Body of pancreas (tissue), 4 donors: ENCODE measurements around the gene MAZ. TPM values are rescaled to one million over a fixed set of nuclear protein-coding genes. Genes with fewer than 3 reads are reported as not detected.
A peak's percentile ranks its signal among the peaks of the same experiment; 100 is the strongest.

Source experiments
- ATAC-seq: fragments of 150-250 bp; one replicate; pipeline ENCODE4 v1.9.1; 2016
- DNase-seq, 4 donors: peaks; one replicate each; pipeline ENCODE4 v3.0.0-alpha.2; 2019
- H3K27ac ChIP-seq, 4 donors: fragments of 200-600 bp; sonication (generic); 1 replicate in 3 of 4; 2 replicates in 1 of 4; pipeline versions ENCODE4 v1.5.1 to v1.6.1; 2016 to 2019; ENCODE audit warnings: mild to moderate bottlenecking in 1 of 4, mixed read lengths in 1 of 4, moderate library complexity in 1 of 4
- H3K27me3 ChIP-seq, 2 donors: fragments of 200-600 bp; sonication (generic); one replicate each; pipeline ENCODE4 v1.6.0; 2016; ENCODE audit warnings: mild to moderate bottlenecking in 1 of 2
- H3K36me3 ChIP-seq, 2 donors: fragments of 200-600 bp; sonication (generic); replicated peaks in 1 of 2; 2 replicates each; pipeline ENCODE4 v1.5.1; 2016; ENCODE audit warnings: low read depth in 2 of 2; ENCODE audit not compliant: insufficient read depth in 1 of 2
- H3K4me1 ChIP-seq: fragments of 200-600 bp; sonication (generic); one replicate; pipeline ENCODE4 v1.6.0; 2016
- H3K4me3 ChIP-seq, 2 donors: fragments of 200-600 bp; sonication (generic); 1 replicate in 1 of 2; 2 replicates in 1 of 2; pipeline ENCODE4 v1.5.1; 2016 to 2019
- H3K9me3 ChIP-seq, 3 donors: fragments of 200-600 bp; sonication (generic); 1 replicate in 2 of 3; 2 replicates in 1 of 3; pipeline ENCODE4 v1.5.1; 2016
- POLR2A ChIP-seq, 3 donors: fragments of 450-650 bp; IDR thresholded peaks; one replicate each; pipeline ENCODE4 v1.6.1; 2016; ENCODE audit warnings: antibody characterized with exemption in 3 of 3, mild to moderate bottlenecking in 2 of 3
- WGBS, 2 donors: methylation state at CpG; one replicate each; pipeline ENCODE4 v1.1.5; 2017; 5-methylcytosine and 5-hydroxymethylcytosine counted together
- intact Hi-C: fragments of 100-400 bp; cut with DNase I; formaldehyde crosslinking; loops from one replicate; pipeline ENCODE4 v1.15.1; 2023
- total RNA-seq, 2 donors: library from RNA; depleted of rRNA; stranded (reverse); fragments of >200 nt; gene quantifications; one replicate each; pipeline ENCODE4 v1.1.0, GENCODE V29; 2016
- TF ChIP-seq, protein P1 (sequence below), 7 experiments: fragments of 450-650 bp in 4 of 7; fragments of 200-600 bp in 3 of 7; sonication (generic) in 3 of 7; IDR thresholded peaks; one replicate each; pipeline ENCODE4 v1.5.1; 2016 to 2019; ENCODE audit warnings: antibody characterized with exemption in 7 of 7

The MAZ gene
- total RNA-seq, 2 donors from 2014 or later: 57.9 to 125 TPM

DNA sequence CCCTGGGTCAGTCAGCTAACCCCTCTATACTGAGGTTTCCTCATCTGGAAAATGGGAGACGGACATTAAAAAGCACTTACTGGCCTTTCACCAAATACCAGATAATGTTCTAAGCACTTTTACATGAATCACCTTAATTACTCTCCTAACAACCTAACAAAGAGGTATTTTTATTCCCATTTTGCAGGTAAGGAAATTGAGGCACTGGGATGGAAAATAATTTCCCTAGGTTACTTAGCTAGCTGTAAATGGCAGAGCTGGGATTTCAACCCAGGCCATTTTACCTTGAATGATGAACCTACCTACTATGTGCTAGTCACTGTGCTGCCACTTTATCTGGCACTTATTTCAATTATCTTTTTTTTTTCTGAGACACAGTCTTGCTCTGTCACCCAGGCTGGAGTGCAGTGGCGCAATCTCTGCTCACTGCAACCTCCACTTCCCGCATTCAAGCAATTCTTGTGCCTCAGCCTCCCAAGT, 12.1 kb upstream of the MAZ start:
- 95 to 100% methylated on average over 3 of the region's 3 CpGs for WGBS, 2 donors
- H3K4me3 ChIP-seq: no peak overlapping the region
- DNase-seq (no peak), ATAC-seq (no peak)
- H3K4me1 ChIP-seq: peaks cover 30% of the 10 kb centered on the region
- H3K9me3 ChIP-seq: no peaks in the 10 kb centered on the region
- TF ChIP-seq POLR2A (IDR thresholded peaks at IDR 0.05): no peak
- TF ChIP-seq, protein P1, sequence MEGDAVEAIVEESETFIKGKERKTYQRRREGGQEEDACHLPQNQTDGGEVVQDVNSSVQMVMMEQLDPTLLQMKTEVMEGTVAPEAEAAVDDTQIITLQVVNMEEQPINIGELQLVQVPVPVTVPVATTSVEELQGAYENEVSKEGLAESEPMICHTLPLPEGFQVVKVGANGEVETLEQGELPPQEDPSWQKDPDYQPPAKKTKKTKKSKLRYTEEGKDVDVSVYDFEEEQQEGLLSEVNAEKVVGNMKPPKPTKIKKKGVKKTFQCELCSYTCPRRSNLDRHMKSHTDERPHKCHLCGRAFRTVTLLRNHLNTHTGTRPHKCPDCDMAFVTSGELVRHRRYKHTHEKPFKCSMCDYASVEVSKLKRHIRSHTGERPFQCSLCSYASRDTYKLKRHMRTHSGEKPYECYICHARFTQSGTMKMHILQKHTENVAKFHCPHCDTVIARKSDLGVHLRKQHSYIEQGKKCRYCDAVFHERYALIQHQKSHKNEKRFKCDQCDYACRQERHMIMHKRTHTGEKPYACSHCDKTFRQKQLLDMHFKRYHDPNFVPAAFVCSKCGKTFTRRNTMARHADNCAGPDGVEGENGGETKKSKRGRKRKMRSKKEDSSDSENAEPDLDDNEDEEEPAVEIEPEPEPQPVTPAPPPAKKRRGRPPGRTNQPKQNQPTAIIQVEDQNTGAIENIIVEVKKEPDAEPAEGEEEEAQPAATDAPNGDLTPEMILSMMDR (IDR thresholded peaks at IDR 0.05): no peak
- intact Hi-C loops: no loop called here
- no peaks in the 10 kb centered on the region for H3K27me3 ChIP-seq
- no peak overlapping the region for H3K27ac ChIP-seq
- peaks cover 0 to 2% of the 10 kb centered on the region in 2 donors for H3K36me3 ChIP-seq

DNA sequence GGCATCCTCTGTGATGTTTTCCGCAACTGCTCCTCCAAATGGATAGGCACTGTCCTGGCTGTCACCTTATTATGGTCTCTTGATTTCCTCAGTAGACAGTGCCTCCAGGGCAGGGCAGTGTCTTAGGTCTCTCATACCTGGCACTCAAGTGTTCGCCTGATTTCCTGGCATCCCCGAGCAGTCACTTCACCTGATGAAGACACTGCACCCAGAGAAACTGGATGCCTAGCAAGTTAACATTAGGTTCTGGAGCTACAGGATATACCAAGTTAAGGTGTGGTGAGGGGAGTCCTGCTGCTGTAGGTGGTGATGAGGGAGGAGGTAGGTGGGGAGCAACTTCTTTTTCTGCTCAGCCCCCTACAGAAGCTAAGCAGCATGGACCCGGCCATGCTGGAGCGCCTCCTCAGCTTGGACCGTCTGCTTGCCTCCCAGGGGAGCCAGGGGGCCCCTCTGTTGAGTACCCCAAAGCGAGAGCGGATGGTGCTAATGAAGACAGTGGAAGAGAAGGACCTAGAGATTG, 3.9 kb upstream of the MAZ start:
- 94 to 97% methylated on average over 8 of the region's 8 CpGs for WGBS, 2 donors
- Histone ChIP-seq H3K27me3 (no peaks in the 10 kb centered on the region), H3K36me3 (peaks cover 0 to 4% of the 10 kb centered on the region in 2 donors), H3K4me1 (peaks cover 15% of the 10 kb centered on the region), H3K9me3 (no peaks in the 10 kb centered on the region), H3K27ac (no peak overlapping the region), H3K4me3 (no peak overlapping the region)
- intact Hi-C loops: no loop called here
- no peak for TF ChIP-seq POLR2A (IDR thresholded peaks at IDR 0.05)
- TF ChIP-seq, protein P1 (IDR thresholded peaks at IDR 0.05): no peak
- DNase-seq: no peak
- ATAC-seq: no peak

DNA sequence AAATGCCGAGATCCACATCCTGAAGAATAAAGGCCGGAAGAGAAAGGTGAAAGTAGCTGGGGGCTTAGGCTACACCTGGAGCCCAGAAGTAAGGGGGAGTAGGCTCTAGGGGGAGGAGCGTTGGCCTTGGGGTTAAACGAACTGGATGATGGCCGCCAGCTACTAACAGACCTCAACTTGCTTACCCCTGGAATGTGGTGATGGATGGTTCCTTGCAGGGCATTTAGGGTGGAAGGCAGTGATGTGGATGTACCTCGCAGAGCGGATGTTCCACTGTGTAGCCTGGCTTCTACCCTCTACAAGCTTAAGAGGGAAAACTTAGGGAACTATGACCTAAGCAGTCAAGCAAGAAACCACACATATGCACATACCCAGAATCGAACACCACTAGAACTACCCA, 2.3 kb upstream of the MAZ start:
- 75 to 77% methylated on average over 8 of the region's 8 CpGs for WGBS, 2 donors
- DNase-seq (no peak), ATAC-seq (no peak)
- no peak for TF ChIP-seq POLR2A (IDR thresholded peaks at IDR 0.05)
- TF ChIP-seq, protein P1 (IDR thresholded peaks at IDR 0.05): no peak
- H3K36me3 ChIP-seq: peaks cover 0 to 2% of the 10 kb centered on the region in 2 donors
- peak overlapping the region in 2 of 4 donors; percentile 96 to 99 for H3K27ac ChIP-seq
- no peak overlapping the region for H3K4me3 ChIP-seq
- H3K4me1 ChIP-seq: peaks cover 30% of the 10 kb centered on the region
- no peaks in the 10 kb centered on the region for H3K27me3 ChIP-seq
- intact Hi-C loops: no loop called here
- no peaks in the 10 kb centered on the region for H3K9me3 ChIP-seq

DNA sequence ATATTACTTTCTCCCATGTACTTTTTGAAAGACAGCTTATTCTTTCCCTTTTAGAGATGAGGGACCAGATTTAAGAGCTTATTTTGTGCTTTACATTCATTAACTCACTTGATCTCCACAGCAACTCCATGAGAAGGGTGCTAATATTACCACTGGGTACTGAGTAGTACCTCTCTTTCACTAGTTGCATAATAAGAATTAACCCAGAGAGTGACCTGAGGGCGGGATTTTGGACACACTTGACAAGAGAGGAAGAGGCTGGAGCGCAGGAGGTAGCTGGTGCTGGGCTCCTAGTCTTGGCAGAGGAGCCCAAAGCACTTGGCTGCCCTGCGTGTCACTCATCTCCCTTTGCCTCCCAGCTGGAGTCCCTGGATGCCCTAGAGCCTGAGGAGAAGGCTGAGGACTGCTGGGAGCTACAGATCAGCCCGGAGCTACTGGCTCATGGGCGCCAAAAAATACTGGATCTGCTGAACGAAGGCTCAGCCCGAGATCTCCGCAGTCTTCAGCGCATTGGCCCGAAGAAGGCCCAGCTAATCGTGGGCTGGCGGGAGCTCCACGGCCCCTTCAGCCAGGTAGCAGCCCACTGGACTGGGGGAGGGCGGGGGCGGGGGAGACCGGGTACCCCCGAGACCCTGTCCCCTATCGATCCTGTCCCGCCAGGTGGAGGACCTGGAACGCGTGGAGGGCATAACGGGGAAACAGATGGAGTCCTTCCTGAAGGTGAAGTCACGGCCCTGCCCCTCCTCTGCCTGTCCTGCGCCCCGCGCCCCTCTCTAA, 1.7 kb upstream of the MAZ start:
- H3K27ac ChIP-seq: peak overlapping the region; percentile 81 to 99 (median 92)
- peaks cover 0 to 2% of the 10 kb centered on the region in 2 donors for H3K36me3 ChIP-seq
- peak; percentile 55 to 68 (median 60) for DNase-seq
- ATAC-seq: peak; percentile 1
- peak overlapping the region; percentile 17 to 92 for H3K4me3 ChIP-seq
- no peaks in the 10 kb centered on the region for H3K9me3 ChIP-seq
- peaks cover 37% of the 10 kb centered on the region for H3K4me1 ChIP-seq
- intact Hi-C loops: no loop called here
- WGBS, 2 donors: 2 to 3% methylated on average over 16 to 26 of the region's 26 CpGs
- no peaks in the 10 kb centered on the region for H3K27me3 ChIP-seq
- TF ChIP-seq POLR2A (IDR thresholded peaks at IDR 0.05): no peak

DNA sequence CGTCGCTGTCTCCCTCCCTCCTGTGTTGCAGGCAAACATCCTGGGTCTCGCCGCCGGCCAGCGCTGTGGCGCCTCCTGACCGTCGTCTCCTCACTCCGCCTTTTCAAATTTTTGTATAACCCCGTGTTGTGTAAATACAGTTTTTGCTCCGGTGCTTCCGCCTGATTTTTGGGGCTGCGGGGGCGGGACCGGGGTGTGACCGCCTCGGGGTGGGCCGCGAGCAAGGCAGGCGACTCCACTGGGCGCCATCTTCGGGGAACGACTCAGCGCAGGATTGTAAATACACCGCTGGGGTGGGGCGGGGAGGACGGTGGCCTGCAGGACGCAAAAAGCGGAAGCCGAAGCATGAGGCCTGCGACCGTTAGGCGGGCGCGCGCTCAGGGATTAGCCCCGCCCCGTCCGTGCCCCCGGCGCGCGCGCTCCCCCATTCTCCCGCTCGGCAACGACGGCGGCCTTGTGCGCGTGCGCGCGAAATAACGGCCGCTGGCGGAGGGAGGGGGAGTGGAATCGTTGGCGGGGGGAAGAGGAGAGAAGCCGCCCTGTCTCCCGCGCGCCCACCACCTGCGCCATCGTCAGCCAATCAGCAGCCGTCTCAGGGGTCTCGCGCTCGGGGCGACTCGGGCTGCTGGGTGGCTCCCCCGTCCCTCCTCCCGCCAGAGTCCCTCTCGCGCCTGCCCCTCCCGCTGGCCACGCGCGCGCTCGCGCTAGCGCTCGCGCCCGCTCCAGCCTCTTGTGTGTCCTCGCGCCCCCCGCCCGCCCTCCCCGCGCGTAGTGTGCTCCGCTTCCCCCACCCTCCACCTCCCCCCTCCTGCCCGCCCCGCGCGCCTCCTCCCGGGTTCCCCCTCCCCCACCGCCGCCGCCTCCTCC, 864 bp upstream of the MAZ start:
- Histone ChIP-seq H3K27me3 (no peaks in the 10 kb centered on the region), H3K36me3 (no peaks in the 10 kb centered on the region), H3K4me3 (peak overlapping the region; percentile 68 to 92), H3K9me3 (no peaks in the 10 kb centered on the region), H3K4me1 (peaks cover 45% of the 10 kb centered on the region), H3K27ac (peak overlapping the region; percentile 81 to 99 (median 92))
- DNase-seq (peak; percentile 98 to 99 (median 98)), ATAC-seq (peak; percentile 84)
- peak; percentile 91 to 95 (median 95) for TF ChIP-seq POLR2A (IDR thresholded peaks at IDR 0.05)
- TF ChIP-seq, protein P1 (IDR thresholded peaks at IDR 0.05): peak in 3 of 7 experiments; percentile 15 to 24 (median 19)
- intact Hi-C loops: no loop called here
- WGBS, 2 donors: 0 to 1% methylated on average over 33 to 88 of the region's 103 CpGs
